GM15510 (cell line): ENCODE results near the gene EFNA3.

Source experiments
- POLR2A ChIP-seq: IDR thresholded peaks from 3 replicates; pipeline ENCODE4 v1.6.1; 2011; ENCODE audit warnings: borderline replicate concordance; ENCODE audit not compliant: insufficient read length; ENCODE audit errors: extremely low read depth

EFNA3 gene

DNA sequence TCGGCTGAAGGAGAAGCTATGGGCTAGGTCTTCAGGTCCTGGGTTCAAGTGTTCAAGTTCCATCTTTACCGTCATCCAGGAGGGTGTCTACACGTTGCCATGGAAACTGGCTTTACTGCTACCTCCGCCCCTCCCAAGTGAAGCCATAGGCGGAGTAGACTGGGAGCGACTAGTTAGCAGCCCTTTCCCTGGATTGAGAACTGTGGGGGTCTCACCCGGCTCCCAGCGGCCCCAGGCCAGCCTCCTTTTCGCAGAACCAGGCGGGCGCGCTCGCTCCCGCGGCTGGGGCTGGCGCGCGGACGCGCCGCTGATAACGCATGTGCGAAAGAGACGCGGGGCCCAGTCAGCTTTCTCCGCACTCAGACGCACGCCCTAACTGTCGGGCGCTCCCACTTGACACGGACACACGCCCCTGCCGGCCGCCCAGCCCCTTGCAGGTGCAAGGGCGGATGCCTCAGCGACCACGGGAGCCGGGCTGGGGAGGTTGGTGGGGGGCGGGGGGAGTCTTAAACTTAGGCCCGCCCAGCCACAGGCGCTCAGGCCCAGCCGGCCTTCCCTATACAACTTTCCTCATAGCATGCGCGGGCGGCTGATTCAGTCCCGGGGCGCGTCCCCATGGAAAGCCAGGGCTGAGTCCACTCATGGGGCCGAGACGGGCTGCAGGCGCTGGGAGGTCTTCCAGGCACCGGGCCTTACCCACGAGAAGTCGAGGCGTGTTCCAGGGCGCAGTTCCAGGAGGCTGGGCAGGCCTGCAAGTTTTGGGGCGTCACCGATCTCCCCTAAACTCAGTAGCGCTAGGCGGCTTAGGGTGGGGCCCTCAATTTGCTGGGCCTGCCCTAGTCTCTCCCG lies 7.7 kb upstream of the EFNA3 start:
- no peak for TF ChIP-seq POLR2A

DNA sequence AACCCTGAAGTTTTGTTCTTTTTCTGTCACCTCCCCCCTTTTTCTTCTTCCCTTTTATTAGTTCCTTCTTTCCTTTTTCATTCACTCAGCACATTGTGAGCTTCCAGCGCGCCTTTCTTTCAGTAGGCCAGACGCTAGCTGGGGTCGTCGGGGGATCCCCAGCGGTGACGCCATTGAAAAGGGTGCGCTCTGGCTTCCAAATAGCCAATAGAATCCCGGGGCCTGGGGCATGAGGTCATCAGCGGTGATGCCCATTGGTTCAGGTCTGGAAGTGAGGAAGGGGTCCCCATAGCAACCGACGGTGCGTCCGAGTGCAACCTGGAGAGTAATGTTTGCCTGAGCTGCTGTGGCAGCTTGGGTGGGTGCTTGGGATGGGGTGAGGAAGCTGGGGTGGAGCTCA lies 6.9 kb upstream of the EFNA3 start:
- no peak for TF ChIP-seq POLR2A

DNA sequence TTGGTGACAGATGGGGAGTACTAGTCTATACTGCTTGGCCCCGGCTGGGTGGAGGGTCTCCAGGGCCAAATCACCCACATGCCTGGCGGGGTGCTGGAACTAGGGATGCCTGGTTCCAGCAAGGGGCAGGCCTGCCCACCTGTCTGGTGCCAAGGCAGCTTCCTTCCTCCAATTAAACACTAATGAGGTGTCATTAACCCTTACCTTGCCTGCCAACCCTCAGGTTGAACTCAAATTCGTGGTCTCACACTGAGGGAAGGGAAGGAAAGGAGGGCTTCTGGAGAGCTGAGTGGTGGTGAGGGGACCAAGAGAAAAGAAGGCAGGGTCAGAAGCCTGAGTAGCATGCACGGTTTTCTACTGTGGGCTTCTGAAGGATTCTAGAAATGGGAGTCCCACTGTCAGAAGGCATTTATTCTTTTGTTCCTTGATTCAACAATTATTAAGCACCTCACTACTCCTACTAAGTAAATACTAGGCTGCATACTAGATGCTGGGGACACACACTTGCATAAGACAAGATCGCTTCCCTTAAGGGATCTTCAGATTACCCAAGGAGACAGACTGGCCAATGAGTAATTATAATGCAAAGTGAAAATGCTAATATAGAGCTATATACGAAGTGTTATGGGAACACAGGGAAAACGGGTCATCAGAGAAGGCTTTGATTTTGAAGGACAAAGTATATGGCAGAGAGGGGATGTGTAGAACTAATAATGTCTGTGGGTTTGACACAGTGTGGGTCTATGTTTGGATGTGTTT lies 5.9 kb upstream of the EFNA3 start:
- TF ChIP-seq POLR2A: no peak

- TF ChIP-seq POLR2A: no peak
Observed at GRCh38 chr1:155073377-155074242, 5.0 kb upstream of the EFNA3 start.

DNA sequence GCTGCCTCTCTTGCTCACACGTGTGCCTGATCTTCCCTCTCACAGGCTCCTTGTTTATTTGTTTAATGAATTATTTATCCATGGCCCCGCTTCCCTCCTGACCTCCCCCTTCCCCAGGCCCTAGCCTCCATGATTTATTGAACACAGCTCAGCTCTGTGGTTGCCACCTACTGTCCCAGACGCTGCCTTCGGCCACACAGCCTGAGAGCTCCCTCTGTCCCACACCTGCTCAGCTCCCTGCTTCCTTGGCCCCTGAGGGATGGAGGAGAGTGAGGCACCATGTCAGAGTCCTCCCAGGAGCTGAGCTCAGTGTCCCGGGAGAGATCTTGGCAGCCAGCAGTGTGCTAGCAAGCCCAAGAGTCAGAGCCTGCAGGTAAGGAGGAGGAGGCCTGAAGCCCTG lies 3.1 kb upstream of the EFNA3 start:
- no peak for TF ChIP-seq POLR2A

DNA sequence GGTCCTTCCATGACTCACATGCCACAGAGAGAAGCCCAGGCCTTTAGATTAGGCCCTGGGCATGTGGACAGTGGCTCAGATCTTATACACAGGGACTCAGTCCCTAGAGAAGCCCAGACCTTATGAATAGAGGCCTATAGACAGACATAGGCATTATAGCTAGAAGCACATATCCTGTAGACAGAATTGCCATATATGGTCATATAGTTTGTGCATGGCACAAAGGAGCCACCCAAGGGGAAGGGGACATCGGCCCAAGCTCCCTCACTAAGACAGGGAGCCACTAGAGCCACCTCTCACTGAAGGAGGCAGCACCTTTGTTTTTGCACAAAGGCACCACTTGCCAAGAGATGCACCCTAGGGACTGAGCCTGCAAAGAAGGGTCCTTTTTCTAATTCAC lies 2.3 kb upstream of the EFNA3 start:
- TF ChIP-seq POLR2A: no peak

GRCh38 chr1:155077346-155077745 lies 1.3 kb upstream of the EFNA3 start:
- TF ChIP-seq POLR2A: no peak

- no peak for TF ChIP-seq POLR2A
Observed at GRCh38 chr1:155077758-155078445, 735 bp upstream of the EFNA3 start.

DNA sequence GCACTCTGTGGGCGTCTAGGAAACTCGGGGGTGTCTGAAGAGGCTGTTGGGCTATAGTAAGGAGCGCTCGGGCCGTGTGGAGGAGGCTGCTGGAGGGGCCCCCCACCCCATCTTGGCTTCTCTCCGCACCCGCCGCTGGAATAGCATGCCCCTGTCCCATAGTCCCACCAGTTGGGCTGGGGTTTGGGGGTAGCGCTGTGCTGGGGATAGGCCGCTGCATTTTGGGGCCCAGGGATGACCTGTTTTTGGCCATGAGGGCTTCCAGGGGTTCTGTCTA lies 511 bp downstream of the EFNA3 start:
- no peak for TF ChIP-seq POLR2A

- TF ChIP-seq POLR2A: no peak
Observed at GRCh38 chr1:155079487-155080311, 1.1 kb downstream of the EFNA3 start.

GRCh38 chr1:155080312-155081228 lies 1.9 kb downstream of the EFNA3 start:
- no peak for TF ChIP-seq POLR2A

- no peak for TF ChIP-seq POLR2A
Observed at GRCh38 chr1:155081472-155082300, 3.0 kb downstream of the EFNA3 start.
